Endodermal cell (in vitro differentiated cells): ENCODE results near the gene CXXC5. TPM values are rescaled to one million over a fixed set of nuclear protein-coding genes. Genes with fewer than 3 reads are reported as not detected.

Source experiments
- DNase-seq: peaks from one replicate; pipeline ENCODE4 v3.0.0-alpha.2; 2017
- H3K27ac ChIP-seq: 2 replicates; pipeline ENCODE4 v1.5.1; 2013; ENCODE audit warnings: mild to moderate bottlenecking, low read depth, low read length, moderate library complexity
- H3K27me3 ChIP-seq: 2 replicates; pipeline ENCODE4 v1.6.1; 2013; ENCODE audit warnings: mild to moderate bottlenecking, low read length, moderate library complexity; ENCODE audit not compliant: insufficient read depth, control insufficient read depth, poor library complexity, severe bottlenecking
- H3K36me3 ChIP-seq: 2 replicates; pipeline ENCODE4 v1.7.0; 2013; ENCODE audit warnings: mild to moderate bottlenecking, low read length, moderate library complexity; ENCODE audit not compliant: control insufficient read depth, insufficient read depth
- H3K4me1 ChIP-seq: one replicate; pipeline ENCODE4 v1.7.0; 2013; ENCODE audit warnings: low read length; ENCODE audit not compliant: control insufficient read depth, insufficient read depth
- H3K4me3 ChIP-seq: 2 replicates; pipeline ENCODE4 v1.5.1; 2013; ENCODE audit warnings: mild to moderate bottlenecking, low read length, moderate library complexity
- H3K9ac ChIP-seq: 2 replicates; pipeline ENCODE4 v1.6.1; 2013; ENCODE audit warnings: mild to moderate bottlenecking, low read length, moderate library complexity; ENCODE audit not compliant: poor library complexity, severe bottlenecking; ENCODE audit errors: extremely low read depth
- H3K9me3 ChIP-seq: 2 replicates; pipeline ENCODE4 v1.6.1; 2013; ENCODE audit warnings: mild to moderate bottlenecking, low read length, moderate library complexity; ENCODE audit not compliant: control insufficient read depth
- H3K27ac Mint-ChIP-seq: 2 replicates; pipeline ENCODE4 v1.8.0; 2020; ENCODE audit warnings: mixed read lengths
- H3K27me3 Mint-ChIP-seq: 2 replicates; pipeline ENCODE4 v1.8.0; 2021; ENCODE audit warnings: mild to moderate bottlenecking, mixed read lengths; ENCODE audit not compliant: insufficient read depth
- H3K36me3 Mint-ChIP-seq: 2 replicates; pipeline ENCODE4 v1.8.0; 2020; ENCODE audit warnings: low read depth, mixed read lengths
- H3K4me1 Mint-ChIP-seq: 2 replicates; pipeline ENCODE4 v1.8.0; 2020; ENCODE audit warnings: mixed read lengths
- H3K4me3 Mint-ChIP-seq: 2 replicates; pipeline ENCODE4 v1.8.0; 2020; ENCODE audit warnings: mild to moderate bottlenecking, moderate library complexity, mixed read lengths
- H3K9me3 Mint-ChIP-seq: 2 replicates; pipeline ENCODE4 v1.8.0; 2020; ENCODE audit warnings: mild to moderate bottlenecking, mixed read lengths
- CTCF ChIP-seq: fragments of 200-600 bp; sonication (generic); conservative IDR thresholded peaks from 2 replicates; pipeline ENCODE4 v1.5.0; 2021; ENCODE audit warnings: antibody characterized with exemption, mild to moderate bottlenecking
- WGBS, 2 experiments: methylation state at CpG; one replicate each; pipeline versions ENCODE4 v1.1.5 to v1.1.7; 2013; ENCODE audit warnings: missing lambda C conversion rate in 2 of 2, mixed read lengths in 1 of 2; ENCODE audit not compliant: insufficient coverage in 1 of 2, insufficient read length in 1 of 2; 5-methylcytosine and 5-hydroxymethylcytosine counted together
- total RNA-seq, 2 donors: library from RNA; stranded (reverse); fragmentation: NEBNext Ultra II Directional in 1 of 2; extraction: Animal tissue kit (Norgen Biotek cat#: 25700) in 1 of 2; gene quantifications; 2 replicates in 1 of 2; 3 replicates in 1 of 2; pipeline ENCODE4 v1.2.1, GENCODE V29; 2021

CXXC5 gene
- total RNA-seq, 2 donors from 2014 or later: 50.5 to 67.9 TPM

DNA sequence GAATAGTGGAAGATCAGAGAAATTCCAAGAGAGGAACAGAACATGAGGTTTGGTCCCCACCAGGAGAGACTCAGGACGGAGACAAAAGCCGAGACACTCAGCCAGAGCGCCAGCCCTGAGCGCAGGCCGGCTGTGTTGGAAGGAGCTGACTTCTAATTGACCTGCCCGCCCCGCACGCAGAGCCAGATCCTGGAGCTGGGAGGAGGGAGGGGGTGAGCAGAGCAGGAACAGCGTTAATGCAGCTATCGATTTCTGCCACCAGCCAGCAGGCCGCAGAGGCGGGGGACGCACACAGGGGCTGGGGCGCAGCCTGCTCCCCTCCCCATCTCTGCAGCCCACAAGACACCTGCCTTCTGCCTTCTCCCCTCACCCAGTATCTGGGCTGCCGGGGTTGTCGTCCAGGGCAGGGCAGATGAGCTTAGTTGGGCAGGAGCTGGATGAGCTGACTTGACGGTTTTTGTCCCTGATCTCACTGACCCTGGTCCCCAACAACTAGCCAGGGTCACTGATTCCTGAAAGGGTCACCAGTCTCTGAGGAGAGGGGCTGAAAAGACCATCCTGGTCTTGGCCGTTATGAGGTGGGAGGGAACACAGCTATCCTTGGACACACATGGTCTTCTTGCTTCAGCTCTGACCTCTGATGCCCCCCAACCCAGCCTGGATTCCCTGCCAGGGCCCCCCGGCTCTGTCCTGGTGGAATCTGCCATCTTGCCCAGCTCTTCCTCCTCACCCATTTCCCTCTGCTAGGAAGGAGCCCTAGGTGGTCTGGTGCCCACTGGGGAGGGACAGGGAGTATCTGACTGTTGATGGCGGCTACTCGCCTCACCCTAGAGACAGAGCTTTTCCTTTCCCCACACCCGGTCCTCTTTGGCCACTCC lies 29.8 kb downstream of the CXXC5 start:
- H3K9me3 Mint-ChIP-seq: no peaks in the 10 kb centered on the region
- H3K4me1 Mint-ChIP-seq: peaks cover 14% of the 10 kb centered on the region
- H3K36me3 ChIP-seq: no peaks in the 10 kb centered on the region
- H3K4me1 ChIP-seq: no peaks in the 10 kb centered on the region
- 69 to 86% methylated on average over 17 to 22 of the region's 22 CpGs for WGBS, 2 experiments
- peak overlapping the region; percentile 100 for H3K27ac ChIP-seq
- no peak for DNase-seq
- peak overlapping the region; percentile 65 for H3K27ac Mint-ChIP-seq
- peaks cover 31% of the 10 kb centered on the region for H3K36me3 Mint-ChIP-seq
- H3K27me3 Mint-ChIP-seq: no peaks in the 10 kb centered on the region
- no peak for TF ChIP-seq CTCF
- no peaks in the 10 kb centered on the region for H3K27me3 ChIP-seq
- H3K4me3 ChIP-seq: no peak overlapping the region
- no peaks in the 10 kb centered on the region for H3K9me3 ChIP-seq
- H3K9ac ChIP-seq: no peak overlapping the region
- no peak overlapping the region for H3K4me3 Mint-ChIP-seq

DNA sequence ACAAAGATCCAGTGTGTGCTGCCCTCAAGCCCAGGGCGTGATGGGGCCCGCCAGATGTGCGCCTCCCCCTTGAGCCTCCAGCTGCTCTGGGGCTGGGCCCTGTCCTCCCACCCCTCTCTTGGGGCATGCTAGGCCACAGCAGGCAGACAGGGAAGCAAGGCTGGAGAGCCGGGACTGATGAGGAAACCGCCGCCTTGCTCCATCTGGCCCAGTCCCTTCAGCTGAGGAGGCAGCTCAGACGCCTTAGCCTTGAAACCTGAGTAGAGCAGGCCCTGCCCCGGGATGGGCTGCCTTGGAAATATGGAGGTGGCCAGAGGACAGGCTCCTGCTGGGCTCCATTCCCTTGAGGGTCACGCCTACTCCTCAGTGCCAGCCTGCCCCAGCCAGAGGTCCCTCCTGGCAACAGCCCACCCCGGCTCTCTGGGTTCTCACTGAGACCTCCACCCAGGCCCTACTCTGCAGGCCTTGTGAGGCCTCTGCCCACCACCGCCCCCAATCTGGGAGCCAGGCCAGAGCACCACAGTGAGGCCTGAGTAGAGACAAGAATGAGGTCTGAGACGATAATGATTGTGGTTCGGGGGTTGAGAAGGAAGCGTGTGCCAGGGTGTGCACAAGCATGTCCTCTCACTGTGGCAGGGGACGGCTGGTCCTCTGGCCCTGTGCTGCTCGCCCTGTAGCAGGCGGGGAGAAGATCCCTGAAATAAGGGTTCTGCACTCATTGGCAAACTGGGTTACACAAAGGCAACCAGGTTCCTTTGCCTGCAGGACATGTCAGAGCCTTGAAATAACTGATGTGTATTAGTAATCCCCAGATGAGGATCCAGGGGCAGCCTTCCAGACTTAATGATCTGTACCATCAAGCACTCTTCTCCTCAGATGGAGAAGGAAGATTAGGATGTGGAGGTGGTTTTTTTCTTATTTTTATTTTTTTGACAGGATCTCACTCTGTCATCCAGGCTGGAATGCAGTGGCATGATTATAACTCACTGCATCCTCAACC lies 30.9 kb downstream of the CXXC5 start:
- no peaks in the 10 kb centered on the region for H3K4me1 ChIP-seq
- DNase-seq: no peak
- Mint-ChIP-seq H3K9me3 (no peaks in the 10 kb centered on the region), H3K27me3 (no peaks in the 10 kb centered on the region), H3K4me3 (no peak overlapping the region), H3K4me1 (peaks cover 22% of the 10 kb centered on the region), H3K27ac (peak overlapping the region; percentile 52), H3K36me3 (peaks cover 39% of the 10 kb centered on the region)
- peak overlapping the region; percentile 53 for H3K27ac ChIP-seq
- no peak for TF ChIP-seq CTCF
- 91 to 93% methylated on average over 12 to 17 of the region's 17 CpGs for WGBS, 2 experiments
- H3K9ac ChIP-seq: no peak overlapping the region
- H3K4me3 ChIP-seq: no peak overlapping the region
- H3K36me3 ChIP-seq: no peaks in the 10 kb centered on the region
- H3K9me3 ChIP-seq: no peaks in the 10 kb centered on the region
- H3K27me3 ChIP-seq: no peaks in the 10 kb centered on the region

- 94 to 99% methylated on average over 21 to 36 of the region's 36 CpGs for WGBS, 2 experiments
Observed at GRCh38 chr5:139680368-139681111, 32.4 kb downstream of the CXXC5 start.

More at GRCh38 chr5:139680368-139681111, 32.4 kb downstream of the CXXC5 start:
- no peak overlapping the region for H3K4me3 Mint-ChIP-seq
- no peak for DNase-seq
- H3K4me1 ChIP-seq: no peaks in the 10 kb centered on the region
- no peaks in the 10 kb centered on the region for H3K9me3 ChIP-seq
- peaks cover 39% of the 10 kb centered on the region for H3K36me3 Mint-ChIP-seq
- H3K27ac Mint-ChIP-seq: no peak overlapping the region
- no peak overlapping the region for H3K9ac ChIP-seq
- no peaks in the 10 kb centered on the region for H3K27me3 Mint-ChIP-seq
- H3K27me3 ChIP-seq: no peaks in the 10 kb centered on the region
- H3K4me3 ChIP-seq: no peak overlapping the region
- TF ChIP-seq CTCF: no peak
- H3K9me3 Mint-ChIP-seq: no peaks in the 10 kb centered on the region
- H3K4me1 Mint-ChIP-seq: peaks cover 32% of the 10 kb centered on the region
- no peak overlapping the region for H3K27ac ChIP-seq
- H3K36me3 ChIP-seq: no peaks in the 10 kb centered on the region
